GM12892 (cell line): ENCODE data around the gene GRIN1.

Experiments used
- POLR2A ChIP-seq: IDR thresholded peaks from 2 replicates; pipeline ENCODE4 v1.6.1; 2011; ENCODE audit warnings: low read depth, low read length, control low read depth
- POLR2AphosphoS5 ChIP-seq: IDR thresholded peaks from 2 replicates; pipeline ENCODE4 v1.6.1; 2011; ENCODE audit warnings: low read depth, low read length, control low read depth
- TAF1 ChIP-seq: IDR thresholded peaks from 2 replicates; pipeline ENCODE4 v1.6.1; 2011; ENCODE audit warnings: low read depth, mild to moderate bottlenecking, control low read depth, low read length, borderline replicate concordance

GRCh38 chr9:137159105-137160053, 20.4 kb downstream of the GRIN1 start:
- TF ChIP-seq TAF1 = no peak
- no peak for TF ChIP-seq POLR2A
- no peak for TF ChIP-seq POLR2AphosphoS5
